GM12875 (cell line): ENCODE data around the gene GID4.

Source experiments
- H3K4me3 ChIP-seq: one replicate; pipeline ENCODE4 v1.5.1; 2011; ENCODE audit warnings: low read depth, low read length, control low read depth
- TF ChIP-seq, protein P1 (sequence below): IDR thresholded peaks from 2 replicates; pipeline ENCODE4 v1.5.1; 2011; ENCODE audit warnings: low read depth, mild to moderate bottlenecking, control low read depth, inconsistent platforms, low read length, moderate library complexity, borderline replicate concordance; ENCODE audit not compliant: insufficient read depth

The GID4 gene

DNA sequence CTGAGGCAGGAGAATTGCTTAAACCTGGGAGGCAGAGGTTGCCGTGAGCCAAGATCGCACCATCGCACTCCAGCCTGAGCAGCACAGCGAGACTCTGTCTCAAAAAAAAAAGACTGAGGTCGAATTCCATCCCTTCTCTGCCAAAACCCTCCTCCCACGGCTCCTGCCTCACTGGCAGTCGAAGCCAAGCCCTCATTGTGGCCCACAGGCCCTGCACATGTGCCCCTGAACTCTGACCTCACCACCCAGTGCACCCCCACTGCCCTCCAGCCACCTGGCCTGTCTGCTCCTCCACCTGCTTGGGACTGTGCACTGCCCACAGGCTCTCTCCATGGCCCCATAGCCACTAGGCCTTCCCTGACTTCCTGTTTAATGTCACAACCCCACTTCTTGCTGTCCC is 76.3 kb downstream of the GID4 start:
- H3K4me3 ChIP-seq: no peak overlapping the region
- TF ChIP-seq, protein P1, sequence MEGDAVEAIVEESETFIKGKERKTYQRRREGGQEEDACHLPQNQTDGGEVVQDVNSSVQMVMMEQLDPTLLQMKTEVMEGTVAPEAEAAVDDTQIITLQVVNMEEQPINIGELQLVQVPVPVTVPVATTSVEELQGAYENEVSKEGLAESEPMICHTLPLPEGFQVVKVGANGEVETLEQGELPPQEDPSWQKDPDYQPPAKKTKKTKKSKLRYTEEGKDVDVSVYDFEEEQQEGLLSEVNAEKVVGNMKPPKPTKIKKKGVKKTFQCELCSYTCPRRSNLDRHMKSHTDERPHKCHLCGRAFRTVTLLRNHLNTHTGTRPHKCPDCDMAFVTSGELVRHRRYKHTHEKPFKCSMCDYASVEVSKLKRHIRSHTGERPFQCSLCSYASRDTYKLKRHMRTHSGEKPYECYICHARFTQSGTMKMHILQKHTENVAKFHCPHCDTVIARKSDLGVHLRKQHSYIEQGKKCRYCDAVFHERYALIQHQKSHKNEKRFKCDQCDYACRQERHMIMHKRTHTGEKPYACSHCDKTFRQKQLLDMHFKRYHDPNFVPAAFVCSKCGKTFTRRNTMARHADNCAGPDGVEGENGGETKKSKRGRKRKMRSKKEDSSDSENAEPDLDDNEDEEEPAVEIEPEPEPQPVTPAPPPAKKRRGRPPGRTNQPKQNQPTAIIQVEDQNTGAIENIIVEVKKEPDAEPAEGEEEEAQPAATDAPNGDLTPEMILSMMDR: no peak

DNA sequence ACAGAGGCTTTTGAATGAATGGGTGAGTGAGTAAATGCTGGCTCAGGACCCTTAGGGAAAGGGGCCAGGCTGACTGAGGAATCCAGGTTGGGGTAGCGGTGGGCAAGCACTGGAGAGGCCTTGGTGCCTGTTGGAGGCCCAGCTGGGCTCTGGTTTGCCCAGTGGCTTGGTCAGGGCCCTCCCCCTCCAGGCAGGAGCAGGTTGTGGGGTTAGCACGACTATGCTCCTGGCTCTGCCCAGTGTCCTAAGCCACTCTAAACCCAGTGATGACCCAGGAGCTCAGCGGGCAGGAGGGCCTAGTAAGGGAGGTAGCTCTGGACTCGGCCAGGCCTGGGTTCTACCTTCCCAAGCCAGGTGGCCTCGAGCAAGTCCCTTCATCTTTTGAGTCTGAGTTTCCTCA is 76.9 kb downstream of the GID4 start:
- H3K4me3 ChIP-seq: no peak overlapping the region
- TF ChIP-seq, protein P1: no peak

DNA sequence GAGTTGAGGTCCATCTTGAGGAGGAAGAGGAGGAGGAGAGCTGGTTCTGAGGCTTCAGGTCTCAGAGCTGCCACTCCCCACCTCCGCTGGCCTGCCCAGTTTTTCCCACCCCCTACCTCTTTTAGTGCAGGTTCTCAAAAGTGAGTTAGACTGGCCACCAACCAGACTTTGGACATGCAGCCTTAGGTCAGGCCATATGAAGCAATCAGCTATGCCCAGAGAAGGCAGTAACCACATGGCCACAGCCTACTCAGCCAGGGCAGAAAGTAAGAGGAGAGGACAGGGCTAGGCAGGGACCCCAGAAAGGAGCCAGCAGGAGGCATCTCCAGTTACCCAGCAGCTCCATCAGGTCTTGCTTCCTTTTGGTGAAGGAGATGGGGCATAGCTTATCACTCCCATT is 78.3 kb downstream of the GID4 start:
- TF ChIP-seq, protein P1: no peak
- H3K4me3 ChIP-seq: no peak overlapping the region
